IMR-90 (cell line): ENCODE results near the gene CLK4. TPM values are rescaled to one million over a fixed set of nuclear protein-coding genes. Genes with fewer than 3 reads are reported as not detected.

Experiments used
- ATAC-seq: fragments of 200-7000 bp; cut with Tn5 transposase; 2 replicates; pipeline ENCODE4 v1.9.1; 2020; ENCODE audit warnings: low read depth, mild to moderate bottlenecking, moderate library complexity
- BruUV-seq: library from RNA; stranded (reverse); fragments of 400-500 nt; replicated peaks from 2 replicates; lab custom pipeline; 2021; lab: Mats Ljungman, UMichigan
- CTCF ChIA-PET: fragments of 300-600 bp; formaldehyde crosslinking; extraction: SDS; loops from one replicate; lab custom pipeline; 2021; ENCODE audit warnings: antibody characterized with exemption; lab: Yijun Ruan, JAX
- POLR2A ChIA-PET: fragments of 300-600 bp; sonication (Branson Sonifier 250); formaldehyde crosslinking; loops from one replicate; lab custom pipeline; 2022; ENCODE audit warnings: antibody characterized with exemption; ENCODE audit not compliant: unreplicated experiment; lab: Charles Lee
- DNase-seq: peaks from one replicate; pipeline ENCODE4 v3.0.0; 2013
- H2AFZ ChIP-seq: replicated peaks from 2 replicates; pipeline ENCODE3; 2013; ENCODE audit warnings: low read length, mild to moderate bottlenecking; ENCODE audit not compliant: poor library complexity
- H2AK5ac ChIP-seq: 2 replicates; pipeline ENCODE4 v1.6.1; 2013; ENCODE audit warnings: low read depth, low read length, inconsistent platforms
- H2AK9ac ChIP-seq: replicated peaks from 2 replicates; pipeline ENCODE3; 2013; ENCODE audit warnings: mild to moderate bottlenecking, low read depth, low read length, moderate library complexity; ENCODE audit not compliant: poor library complexity
- H2BK120ac ChIP-seq: 2 replicates; pipeline ENCODE4 v1.6.1; 2013; ENCODE audit warnings: low read depth, low read length, inconsistent platforms
- H2BK15ac ChIP-seq: 3 replicates; pipeline ENCODE4 v1.6.1; 2013; ENCODE audit warnings: low read depth, low read length, inconsistent platforms
- H2BK20ac ChIP-seq: 2 replicates; pipeline ENCODE4 v1.6.1; 2013; ENCODE audit warnings: low read depth, mild to moderate bottlenecking, inconsistent platforms, low read length, moderate library complexity
- H2BK5ac ChIP-seq: 2 replicates; pipeline ENCODE4 v1.6.1; 2013; ENCODE audit warnings: mild to moderate bottlenecking, low read depth, low read length, inconsistent platforms; ENCODE audit not compliant: poor library complexity, severe bottlenecking
- H3K14ac ChIP-seq: replicated peaks from 2 replicates; pipeline ENCODE4 v1.6.1; 2013; ENCODE audit warnings: low read depth, low read length, inconsistent platforms
- H3K18ac ChIP-seq: 2 replicates; pipeline ENCODE4 v1.6.1; 2013; ENCODE audit warnings: low read depth, low read length, control low read depth
- H3K23ac ChIP-seq: 2 replicates; pipeline ENCODE4 v1.6.1; 2013; ENCODE audit warnings: low read depth, low read length, inconsistent platforms
- H3K27ac ChIP-seq: 2 replicates; pipeline ENCODE4 v1.5.1; 2013; ENCODE audit warnings: mild to moderate bottlenecking, control low read depth, low read length; ENCODE audit not compliant: insufficient read depth
- H3K27me3 ChIP-seq: 2 replicates; pipeline ENCODE4 v1.6.1; 2013; ENCODE audit warnings: low read length; ENCODE audit not compliant: control insufficient read depth, insufficient read depth
- H3K36me3 ChIP-seq: 2 replicates; pipeline ENCODE4 v1.6.1; 2013; ENCODE audit warnings: low read length, mixed read lengths; ENCODE audit not compliant: control insufficient read depth, insufficient read depth
- H3K4ac ChIP-seq: 2 replicates; pipeline ENCODE4 v1.6.1; 2013; ENCODE audit warnings: low read depth, low read length, inconsistent platforms
- H3K4me1 ChIP-seq: 2 replicates; pipeline ENCODE4 v1.6.1; 2013; ENCODE audit warnings: low read length, mixed read lengths; ENCODE audit not compliant: control insufficient read depth, insufficient read depth
- H3K4me2 ChIP-seq: 2 replicates; pipeline ENCODE4 v1.6.1; 2013; ENCODE audit warnings: low read depth, mild to moderate bottlenecking, control low read depth, low read length, moderate library complexity
- H3K4me3 ChIP-seq: 2 replicates; pipeline ENCODE4 v1.5.1; 2013; ENCODE audit warnings: low read depth, mild to moderate bottlenecking, control low read depth, low read length, moderate library complexity; ENCODE audit not compliant: insufficient read depth
- H3K56ac ChIP-seq: 2 replicates; pipeline ENCODE4 v1.6.1; 2013; ENCODE audit warnings: low read length, inconsistent platforms; ENCODE audit not compliant: insufficient read depth; ENCODE audit errors: extremely low read depth
- H3K79me1 ChIP-seq, 2 experiments: 2 replicates each; pipeline ENCODE4 v1.6.1; 2013; ENCODE audit warnings: low read length in 2 of 2, inconsistent platforms in 1 of 2, low read depth in 1 of 2
- H3K9ac ChIP-seq: 2 replicates; pipeline ENCODE4 v1.6.1; 2013; ENCODE audit warnings: low read depth, low read length, control low read depth
- H3K9me1 ChIP-seq: 2 replicates; pipeline ENCODE4 v1.6.1; 2013; ENCODE audit warnings: low read length, inconsistent platforms; ENCODE audit not compliant: insufficient read depth
- H3K9me3 ChIP-seq: 2 replicates; pipeline ENCODE4 v1.6.1; 2013; ENCODE audit warnings: low read length; ENCODE audit not compliant: control insufficient read depth, insufficient read depth
- H4K20me1 ChIP-seq: 2 replicates; pipeline ENCODE4 v1.6.1; 2013; ENCODE audit warnings: low read length, inconsistent platforms; ENCODE audit not compliant: insufficient read depth
- H4K5ac ChIP-seq: 2 replicates; pipeline ENCODE4 v1.6.1; 2013; ENCODE audit warnings: mild to moderate bottlenecking, low read depth, low read length, control low read depth
- H4K8ac ChIP-seq, 2 experiments: 2 replicates each; pipeline ENCODE4 v1.6.1; 2013; ENCODE audit warnings: low read depth in 2 of 2, low read length in 2 of 2, control low read depth in 1 of 2, inconsistent platforms in 1 of 2
- H4K91ac ChIP-seq: 2 replicates; pipeline ENCODE4 v1.6.1; 2013; ENCODE audit warnings: low read depth, low read length, inconsistent platforms; ENCODE audit not compliant: insufficient read depth
- CEBPB ChIP-seq: IDR thresholded peaks from 2 replicates; pipeline ENCODE4 v1.6.1; 2012; ENCODE audit warnings: low read depth, low read length, improper control_type of control experiment
- FOS ChIP-seq: fragments of 150-350 bp; IDR thresholded peaks from 2 replicates; pipeline ENCODE4 v1.6.1; 2016; ENCODE audit warnings: low read depth, low read length
- POLR2A ChIP-seq: IDR thresholded peaks from 2 replicates; pipeline ENCODE4 v1.6.1; 2012; ENCODE audit warnings: mild to moderate bottlenecking, low read depth, low read length
- WGBS, 2 experiments: methylation state at CpG; one replicate each; pipeline versions ENCODE4 v1.1.5 to v1.1.7; 2013; ENCODE audit warnings: missing lambda C conversion rate in 2 of 2; ENCODE audit not compliant: insufficient read length in 1 of 2; ENCODE audit errors: extremely low coverage in 2 of 2; 5-methylcytosine and 5-hydroxymethylcytosine counted together
- dilution Hi-C: fragments of 300-500 bp; cut with HindIII; formaldehyde crosslinking; loops from one replicate; pipeline ENCODE4 v1.14.3; 2018; ENCODE audit warnings: low sequenced_read_pairs; ENCODE audit not compliant: unreplicated experiment
- in situ Hi-C: fragments of 300-500 bp; cut with MboI; formaldehyde crosslinking; loops from 3 replicates; pipeline ENCODE4 v1.14.3; 2019; ENCODE audit warnings: low sequenced_read_pairs, inconsistent platforms, mixed read lengths
- intact Hi-C: fragments of 100-400 bp; cut with micrococcal nuclease; formaldehyde crosslinking; loops from 2 replicates; pipeline ENCODE4 v1.10.0; 2022
- polyA plus RNA-seq, 3 experiments: library from polyadenylated mRNA; depleted of rRNA; stranded (reverse); fragments of >200 nt; gene quantifications; 2 replicates each; pipeline ENCODE4 v1.2.3, GENCODE V29; 2012; ENCODE audit warnings: low replicate concordance in 1 of 3
- total RNA-seq: library from RNA; depleted of rRNA; stranded (reverse); fragments of >200 nt; gene quantifications from 2 replicates; pipeline ENCODE4 v1.2.3, GENCODE V29; 2012

Gene CLK4
- total and polyA plus RNA-seq, 2 of the 4 experiments (the other 2 are of a cell fraction), result 8.2 to 11.9 TPM

DNA sequence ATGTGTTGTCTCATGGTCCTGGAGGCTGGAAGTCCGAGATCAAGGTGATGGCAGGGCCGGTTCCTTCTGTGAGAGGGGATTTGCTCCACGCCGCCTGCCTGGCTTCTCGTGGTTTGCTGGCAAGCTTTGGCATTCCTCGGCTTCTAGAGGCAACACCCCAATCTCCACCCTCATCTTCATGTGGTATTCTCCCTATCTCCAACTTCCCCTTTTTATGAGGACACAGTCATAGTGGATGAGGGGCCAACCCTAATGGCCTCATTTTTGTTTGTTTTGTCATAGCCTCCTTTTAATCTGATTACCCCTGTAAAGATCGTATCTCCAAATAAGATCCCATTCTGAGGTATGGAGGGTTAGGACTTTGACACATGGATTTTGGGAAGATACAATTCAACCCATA, 41.7 kb upstream of the CLK4 start:
- no peak for DNase-seq
- no peak overlapping the region for H4K8ac ChIP-seq
- H3K4me3 ChIP-seq, result no peak overlapping the region
- no peak overlapping the region for H3K23ac ChIP-seq
- H4K20me1 ChIP-seq, result no peaks in the 10 kb centered on the region
- ChIA-PET POLR2A (no interaction called here), CTCF (no interaction called here)
- no peak overlapping the region for H3K56ac ChIP-seq
- in situ Hi-C loops, result no loop called here
- H3K36me3 ChIP-seq, result no peaks in the 10 kb centered on the region
- no peak overlapping the region for H3K9ac ChIP-seq
- TF ChIP-seq FOS (no peak), CEBPB (no peak), POLR2A (no peak)
- no peak overlapping the region for H3K4me2 ChIP-seq
- H2BK120ac ChIP-seq, result no peak overlapping the region
- no peak overlapping the region for H3K27ac ChIP-seq
- H3K9me1 ChIP-seq, result no peaks in the 10 kb centered on the region
- no CpG with 5 or more reads among the region's 7 CpGs for WGBS, 2 experiments
- no peak overlapping the region for H2AK9ac ChIP-seq
- no peaks in the 10 kb centered on the region for H3K79me1 ChIP-seq
- intact Hi-C loops, result no loop called here
- peaks cover 35% of the 10 kb centered on the region for H3K9me3 ChIP-seq
- H2BK5ac ChIP-seq, result no peak overlapping the region
- dilution Hi-C loops, result no loop called here
- no peak overlapping the region for H2AFZ ChIP-seq
- H2AK5ac ChIP-seq, result no peak overlapping the region
- no peak overlapping the region for H2BK20ac ChIP-seq
- no peak overlapping the region for H4K91ac ChIP-seq
- no peak overlapping the region for H2BK15ac ChIP-seq
- H4K5ac ChIP-seq, result no peak overlapping the region
- H3K18ac ChIP-seq, result no peak overlapping the region
- no TSS peak for BruUV-seq
- no peaks in the 10 kb centered on the region for H3K4me1 ChIP-seq
- H3K14ac ChIP-seq, result no peak overlapping the region
- no peak overlapping the region for H3K4ac ChIP-seq
- no peaks in the 10 kb centered on the region for H3K27me3 ChIP-seq
- ATAC-seq, result no peak
